ENCODE measurements around the gene NIPBL. TPM values are rescaled to one million over a fixed set of nuclear protein-coding genes. Genes with fewer than 3 reads are reported as not detected.

NIPBL gene, protein sequence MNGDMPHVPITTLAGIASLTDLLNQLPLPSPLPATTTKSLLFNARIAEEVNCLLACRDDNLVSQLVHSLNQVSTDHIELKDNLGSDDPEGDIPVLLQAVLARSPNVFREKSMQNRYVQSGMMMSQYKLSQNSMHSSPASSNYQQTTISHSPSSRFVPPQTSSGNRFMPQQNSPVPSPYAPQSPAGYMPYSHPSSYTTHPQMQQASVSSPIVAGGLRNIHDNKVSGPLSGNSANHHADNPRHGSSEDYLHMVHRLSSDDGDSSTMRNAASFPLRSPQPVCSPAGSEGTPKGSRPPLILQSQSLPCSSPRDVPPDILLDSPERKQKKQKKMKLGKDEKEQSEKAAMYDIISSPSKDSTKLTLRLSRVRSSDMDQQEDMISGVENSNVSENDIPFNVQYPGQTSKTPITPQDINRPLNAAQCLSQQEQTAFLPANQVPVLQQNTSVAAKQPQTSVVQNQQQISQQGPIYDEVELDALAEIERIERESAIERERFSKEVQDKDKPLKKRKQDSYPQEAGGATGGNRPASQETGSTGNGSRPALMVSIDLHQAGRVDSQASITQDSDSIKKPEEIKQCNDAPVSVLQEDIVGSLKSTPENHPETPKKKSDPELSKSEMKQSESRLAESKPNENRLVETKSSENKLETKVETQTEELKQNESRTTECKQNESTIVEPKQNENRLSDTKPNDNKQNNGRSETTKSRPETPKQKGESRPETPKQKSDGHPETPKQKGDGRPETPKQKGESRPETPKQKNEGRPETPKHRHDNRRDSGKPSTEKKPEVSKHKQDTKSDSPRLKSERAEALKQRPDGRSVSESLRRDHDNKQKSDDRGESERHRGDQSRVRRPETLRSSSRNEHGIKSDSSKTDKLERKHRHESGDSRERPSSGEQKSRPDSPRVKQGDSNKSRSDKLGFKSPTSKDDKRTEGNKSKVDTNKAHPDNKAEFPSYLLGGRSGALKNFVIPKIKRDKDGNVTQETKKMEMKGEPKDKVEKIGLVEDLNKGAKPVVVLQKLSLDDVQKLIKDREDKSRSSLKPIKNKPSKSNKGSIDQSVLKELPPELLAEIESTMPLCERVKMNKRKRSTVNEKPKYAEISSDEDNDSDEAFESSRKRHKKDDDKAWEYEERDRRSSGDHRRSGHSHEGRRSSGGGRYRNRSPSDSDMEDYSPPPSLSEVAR (N-terminal part only)
- total RNA-seq (2022; extraction: Qiagen RNA extraction; ENCODE audit: low read depth) = 13.4 to 15.8 TPM (median 13.7 TPM) in 5 replicates

DNA sequence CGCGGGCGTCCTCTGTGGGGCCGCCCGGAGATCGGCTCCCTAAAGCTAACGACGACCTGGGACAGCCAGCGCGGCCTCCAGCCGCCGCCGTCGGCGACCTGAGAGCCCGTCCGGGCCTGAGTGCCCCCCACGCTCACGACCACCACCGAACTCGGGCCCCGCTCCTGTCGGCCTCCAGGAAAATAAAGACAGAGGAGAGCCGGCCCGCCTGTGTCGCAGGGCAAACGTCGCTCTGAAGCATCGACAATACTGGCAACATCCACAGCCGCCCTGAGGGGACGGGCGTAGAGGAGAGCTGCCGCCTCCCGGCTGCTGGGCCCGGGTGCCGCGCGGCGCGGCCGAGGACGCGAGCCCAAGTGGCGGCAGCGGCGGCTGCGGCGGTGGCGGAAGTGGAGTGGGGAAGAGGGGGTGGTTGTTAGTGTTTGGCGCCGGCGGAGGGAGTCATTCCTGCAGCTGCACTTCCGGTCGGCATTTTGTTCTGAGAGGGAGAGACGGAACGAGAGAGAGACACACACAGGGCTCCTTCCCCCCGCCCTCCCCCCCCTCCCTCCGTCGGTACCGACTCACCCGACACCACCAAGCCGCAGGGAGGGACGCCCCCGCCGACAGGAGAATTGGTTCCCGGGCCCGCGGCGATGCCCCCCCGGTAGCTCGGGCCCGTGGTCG lies at the start of gene NIPBL:
Gene NIPBL (plus strand): TSS at position 471 of the 666 bp plus-strand sequence. CDS start 76,928 bp downstream, outside the sequence.

All from A549 treated with DMSO at 1 μM for 4 hours (cell line).